Thyroid gland (tissue), 4 donors: ENCODE measurements around the gene QARS1.

ENCODE experiments used
- POLR2A ChIP-seq, 2 donors: fragments of 450-650 bp; IDR thresholded peaks; one replicate each; pipeline ENCODE4 v1.6.1; 2017; ENCODE audit warnings: antibody characterized with exemption in 2 of 2, mild to moderate bottlenecking in 2 of 2, moderate library complexity in 1 of 2
- TF ChIP-seq, protein P1 (sequence below), 6 experiments: fragments of 200-600 bp in 3 of 6; fragments of 450-650 bp in 3 of 6; sonication (generic) in 3 of 6; IDR thresholded peaks; one replicate each; pipeline ENCODE4 v1.5.1; 2016 to 2019; ENCODE audit warnings: antibody characterized with exemption in 6 of 6, mild to moderate bottlenecking in 2 of 6, inconsistent platforms in 1 of 6, moderate library complexity in 1 of 6

DNA sequence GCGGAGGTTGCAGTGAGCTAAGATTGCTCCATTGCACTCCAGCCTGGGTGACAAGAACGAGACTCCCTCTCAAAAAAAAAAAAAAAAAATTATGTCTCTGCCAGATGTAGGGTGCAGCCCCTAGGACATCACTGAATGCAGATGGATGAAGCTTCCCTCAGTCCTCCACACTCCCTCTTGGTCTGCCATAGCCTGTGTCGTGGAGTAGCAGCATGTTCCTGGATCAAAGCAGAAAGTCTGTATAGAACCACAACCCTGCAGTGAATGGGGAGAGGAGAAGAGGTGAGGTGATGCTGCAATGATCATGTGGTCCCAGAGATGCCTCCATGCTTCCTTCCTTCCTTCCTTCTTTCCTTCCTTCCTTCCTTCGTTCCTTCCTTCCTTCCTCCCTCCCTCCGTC is 43.6 kb upstream of the QARS1 start:
- TF ChIP-seq, protein P1, sequence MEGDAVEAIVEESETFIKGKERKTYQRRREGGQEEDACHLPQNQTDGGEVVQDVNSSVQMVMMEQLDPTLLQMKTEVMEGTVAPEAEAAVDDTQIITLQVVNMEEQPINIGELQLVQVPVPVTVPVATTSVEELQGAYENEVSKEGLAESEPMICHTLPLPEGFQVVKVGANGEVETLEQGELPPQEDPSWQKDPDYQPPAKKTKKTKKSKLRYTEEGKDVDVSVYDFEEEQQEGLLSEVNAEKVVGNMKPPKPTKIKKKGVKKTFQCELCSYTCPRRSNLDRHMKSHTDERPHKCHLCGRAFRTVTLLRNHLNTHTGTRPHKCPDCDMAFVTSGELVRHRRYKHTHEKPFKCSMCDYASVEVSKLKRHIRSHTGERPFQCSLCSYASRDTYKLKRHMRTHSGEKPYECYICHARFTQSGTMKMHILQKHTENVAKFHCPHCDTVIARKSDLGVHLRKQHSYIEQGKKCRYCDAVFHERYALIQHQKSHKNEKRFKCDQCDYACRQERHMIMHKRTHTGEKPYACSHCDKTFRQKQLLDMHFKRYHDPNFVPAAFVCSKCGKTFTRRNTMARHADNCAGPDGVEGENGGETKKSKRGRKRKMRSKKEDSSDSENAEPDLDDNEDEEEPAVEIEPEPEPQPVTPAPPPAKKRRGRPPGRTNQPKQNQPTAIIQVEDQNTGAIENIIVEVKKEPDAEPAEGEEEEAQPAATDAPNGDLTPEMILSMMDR (IDR thresholded peaks at IDR 0.05), result no peak
- no peak for TF ChIP-seq POLR2A (IDR thresholded peaks at IDR 0.05)
